GM19397 (cell line): ENCODE data around the gene MRPL45.

ENCODE experiments used
- ATAC-seq: cut with Tn5 transposase; IDR thresholded peaks from one replicate; pipeline ENCODE4 v1.9.1; 2021; ENCODE audit warnings: mild to moderate bottlenecking, moderate library complexity; ENCODE audit not compliant: unreplicated experiment

The MRPL45 gene

DNA sequence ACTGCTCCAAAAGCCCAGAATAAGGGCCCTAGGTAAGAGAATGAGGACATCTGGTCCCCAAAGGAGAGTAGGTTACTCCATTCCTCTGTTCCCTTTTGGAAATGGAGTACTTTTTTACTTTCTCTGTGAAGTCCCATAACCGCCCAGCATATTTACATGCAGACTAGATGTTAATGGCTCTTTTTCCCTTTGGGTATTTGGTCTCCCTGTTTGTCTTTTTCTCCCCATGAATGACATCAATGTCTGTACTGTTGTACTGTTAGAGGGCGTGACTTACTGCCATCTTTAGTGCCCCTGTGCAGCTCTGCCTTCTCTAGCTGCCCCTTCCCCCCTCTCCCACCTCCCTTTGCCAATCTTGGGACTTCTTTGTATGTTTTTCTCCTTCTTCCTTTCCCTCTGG, 27.8 kb downstream of the MRPL45 start:
- no peak for ATAC-seq

DNA sequence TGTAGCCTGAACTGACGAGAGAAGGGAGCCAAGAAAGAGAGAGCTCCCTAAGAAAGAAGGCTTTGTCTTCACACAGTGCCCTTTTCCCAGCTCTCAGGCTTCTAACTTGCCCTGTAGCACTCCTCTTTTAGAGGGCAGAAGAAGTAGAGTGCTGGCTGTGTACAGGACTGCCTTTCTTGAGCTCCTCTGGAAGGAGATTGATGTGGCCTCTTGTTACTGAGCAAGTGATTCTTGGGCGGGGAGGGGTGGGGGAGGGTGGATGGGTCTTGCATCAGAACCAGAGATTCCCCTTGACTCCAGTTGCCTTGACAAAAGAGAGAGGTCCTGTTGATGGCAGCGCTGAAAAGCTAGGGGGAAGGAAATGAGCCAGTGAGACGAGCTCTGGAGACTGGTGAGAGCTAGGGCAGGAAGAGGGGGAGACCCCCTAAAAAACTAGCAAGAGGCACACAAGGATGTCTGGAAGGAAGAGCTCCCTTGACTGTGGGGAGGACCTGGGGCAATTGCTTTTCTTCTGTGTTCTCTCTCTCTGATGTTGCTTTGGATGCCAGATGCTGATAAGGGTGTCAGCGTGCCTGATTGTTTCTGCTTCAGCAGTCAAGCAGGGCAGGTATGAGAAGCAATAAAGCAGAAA, 28.4 kb downstream of the MRPL45 start:
- no peak for ATAC-seq

DNA sequence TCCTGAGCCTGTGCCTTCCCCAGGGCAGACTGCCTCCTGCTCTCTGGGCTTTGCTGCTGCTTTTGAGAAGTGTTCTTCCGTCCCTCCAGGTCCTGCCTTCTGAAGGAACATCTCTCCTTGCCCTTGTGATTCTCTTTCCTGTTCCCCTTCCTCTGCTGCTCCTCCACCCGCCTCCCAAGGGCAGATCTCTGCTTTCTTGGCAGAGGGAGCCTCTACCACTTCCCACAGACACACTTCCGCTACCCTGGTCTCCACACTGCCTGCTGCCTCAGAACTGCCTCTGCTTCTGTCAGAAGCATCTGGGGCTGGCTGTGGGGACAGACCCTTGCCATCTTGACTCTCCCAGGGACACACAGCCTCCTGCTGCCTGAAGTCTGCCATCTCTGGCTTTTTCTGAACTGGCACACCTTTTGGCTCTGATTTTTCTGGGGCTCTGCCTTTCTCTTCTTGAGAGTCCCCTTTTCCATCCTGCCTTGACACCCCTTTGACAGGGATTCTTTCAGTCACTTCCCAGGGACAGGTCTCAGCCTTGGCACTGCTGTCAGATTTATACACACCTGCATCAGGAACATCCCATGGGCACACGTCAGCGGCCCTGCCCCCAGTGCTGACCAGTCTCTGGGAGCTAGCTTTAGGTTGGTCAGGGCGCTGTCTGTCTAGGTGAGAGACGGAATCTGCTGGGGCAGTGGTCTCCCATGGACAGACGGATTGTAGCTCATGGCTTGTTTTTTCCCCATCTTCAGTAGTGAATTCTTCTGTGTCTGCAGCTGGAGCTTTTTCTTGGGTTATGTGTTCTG, 30.2 kb downstream of the MRPL45 start:
- ATAC-seq: no peak

DNA sequence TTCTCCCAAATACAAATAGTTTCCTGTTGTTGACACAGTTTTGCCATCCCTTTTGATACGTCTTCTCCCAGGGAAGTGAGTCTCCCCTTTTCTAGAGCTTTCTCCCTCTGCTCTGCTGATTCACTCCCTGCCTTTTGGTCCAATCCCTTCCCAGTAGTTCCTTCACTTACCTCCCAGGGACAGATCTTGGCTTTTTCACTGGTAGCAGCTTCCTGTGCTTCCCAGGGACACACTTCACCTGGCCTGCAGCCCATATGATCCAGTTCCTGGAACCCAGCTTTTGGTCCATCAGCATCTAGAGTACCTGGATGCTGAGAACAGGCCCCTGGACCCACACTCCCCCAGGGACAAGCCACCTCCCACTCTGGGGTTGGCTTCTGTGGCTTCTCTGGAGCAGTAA, 31.0 kb downstream of the MRPL45 start:
- no peak for ATAC-seq

DNA sequence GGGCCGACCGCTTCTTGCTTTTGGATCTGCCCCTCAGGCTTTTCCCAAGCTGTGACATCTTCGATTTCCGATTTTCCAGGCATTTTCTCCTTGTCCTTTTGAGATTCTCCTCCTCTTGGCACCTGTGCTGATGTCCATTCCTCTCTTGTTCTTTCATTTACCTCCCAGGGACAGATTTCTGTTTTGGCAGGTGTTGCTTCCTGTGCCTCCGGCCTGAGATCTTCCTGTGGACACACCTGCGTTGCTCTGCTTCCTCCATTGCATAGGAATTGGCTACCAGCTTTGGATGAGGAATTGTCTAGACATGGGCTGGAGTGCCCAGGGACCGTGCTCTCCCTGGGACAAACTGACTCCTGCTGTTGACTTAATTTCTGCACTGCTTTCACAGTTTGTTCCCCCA, 31.7 kb downstream of the MRPL45 start:
- ATAC-seq: no peak

DNA sequence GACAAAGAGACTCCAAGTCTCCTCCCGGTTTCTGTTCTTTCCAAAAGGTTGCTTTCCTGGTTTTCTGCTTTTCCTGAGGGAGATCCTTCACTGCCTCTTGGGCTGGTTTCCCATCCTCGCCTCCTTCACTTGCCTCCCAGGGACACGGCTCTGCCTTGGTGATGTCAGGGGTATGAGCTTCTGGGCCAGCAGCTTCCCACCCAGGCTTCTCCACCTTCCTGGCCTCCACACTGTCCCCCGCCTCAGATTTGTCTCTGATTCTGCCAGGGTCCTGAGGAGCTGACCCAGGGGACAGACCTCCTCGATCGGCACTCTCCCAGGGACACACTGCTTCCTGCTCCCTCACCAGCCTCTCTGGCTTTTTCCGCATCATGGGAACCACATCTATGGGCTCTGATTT, 32.3 kb downstream of the MRPL45 start:
- no peak for ATAC-seq

DNA sequence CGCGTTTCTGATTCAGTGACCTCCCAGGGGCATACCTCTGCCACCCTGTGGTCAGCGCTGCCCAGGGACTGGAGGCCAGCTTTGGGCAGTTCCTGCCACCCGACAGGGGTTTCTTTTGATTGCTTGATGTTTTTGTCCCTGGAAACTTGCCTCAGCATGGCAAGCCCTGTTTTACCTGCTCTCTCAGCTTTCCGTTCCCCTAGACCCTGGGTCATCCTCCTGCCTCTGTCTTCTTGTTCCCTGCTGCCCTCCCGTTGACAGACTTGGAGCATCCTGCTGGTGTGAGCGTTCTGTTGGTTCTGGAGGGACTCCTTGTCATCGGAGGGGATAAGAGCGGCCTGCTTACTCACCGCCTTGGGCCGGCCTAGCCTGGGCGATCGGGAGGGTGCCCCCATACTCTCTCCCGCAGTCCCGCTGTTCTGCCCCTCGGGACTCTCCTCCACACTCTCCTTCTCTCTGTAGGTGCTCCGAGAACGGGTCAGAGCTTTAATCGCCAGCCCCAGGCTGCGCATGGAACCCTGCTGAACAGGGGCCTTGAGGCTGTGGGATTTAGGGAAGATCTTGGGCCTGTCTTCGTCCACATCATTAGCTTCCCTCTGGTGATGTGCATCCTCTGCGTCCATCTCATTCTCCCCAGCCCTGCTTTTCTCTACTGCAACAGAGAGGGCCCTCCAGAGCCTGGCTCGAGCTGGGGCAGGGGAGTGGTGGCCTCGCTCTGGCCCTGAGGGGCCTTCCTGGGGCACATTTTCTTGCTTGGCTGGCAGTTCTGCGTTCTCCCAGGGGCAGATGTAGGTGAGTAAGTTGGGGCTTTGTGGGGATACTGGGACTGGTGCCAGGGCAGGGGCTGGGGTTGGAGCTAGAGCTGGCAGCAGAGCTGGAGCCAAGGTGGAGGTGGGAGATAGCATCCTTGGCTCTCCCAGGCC, 33.1 kb downstream of the MRPL45 start:
- no peak for ATAC-seq

DNA sequence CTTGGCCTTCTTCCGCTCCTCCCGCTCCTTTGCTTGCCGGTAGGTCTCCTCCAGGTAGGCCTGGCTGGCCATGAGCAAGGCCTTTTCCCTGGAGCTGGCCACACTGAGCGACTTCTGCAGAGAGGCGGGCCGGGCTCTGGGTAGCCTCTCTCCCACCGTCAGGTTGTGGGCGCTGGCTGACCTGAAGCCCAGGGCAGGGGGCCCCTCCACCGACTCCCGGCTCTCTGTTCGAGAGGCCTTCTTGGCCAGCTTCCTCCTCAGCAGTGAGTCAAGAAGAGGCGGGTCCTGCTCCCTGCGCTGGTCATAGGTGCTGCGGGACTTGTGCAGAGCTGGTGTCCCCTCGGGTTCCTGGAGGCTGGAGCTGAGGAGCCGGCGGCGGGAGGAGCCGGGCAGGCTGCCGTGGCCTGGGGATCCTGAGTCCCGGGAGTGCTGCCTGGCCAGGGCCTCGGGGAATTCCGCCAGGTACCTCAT, 34.0 kb downstream of the MRPL45 start:
- ATAC-seq: no peak

DNA sequence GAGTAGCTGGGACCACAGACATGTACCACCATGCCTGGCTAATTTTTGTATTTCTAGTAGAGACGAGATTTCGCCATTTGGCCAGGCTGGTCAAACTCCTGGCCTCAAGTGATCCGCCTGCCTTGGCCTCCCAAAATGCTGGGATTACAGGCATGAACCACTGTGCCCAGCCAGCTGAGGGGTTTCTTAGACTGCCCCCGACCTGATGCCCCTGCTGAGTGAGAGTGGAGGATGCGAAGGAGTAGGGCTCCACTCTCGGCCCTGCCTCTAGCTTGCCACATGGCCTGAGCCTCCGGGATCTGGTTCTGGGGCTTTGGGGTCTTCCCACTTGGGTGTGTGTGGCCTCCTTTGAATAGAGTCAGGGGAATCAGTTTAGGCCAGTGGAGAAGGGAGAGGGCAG, 35.8 kb downstream of the MRPL45 start:
- no peak for ATAC-seq

DNA sequence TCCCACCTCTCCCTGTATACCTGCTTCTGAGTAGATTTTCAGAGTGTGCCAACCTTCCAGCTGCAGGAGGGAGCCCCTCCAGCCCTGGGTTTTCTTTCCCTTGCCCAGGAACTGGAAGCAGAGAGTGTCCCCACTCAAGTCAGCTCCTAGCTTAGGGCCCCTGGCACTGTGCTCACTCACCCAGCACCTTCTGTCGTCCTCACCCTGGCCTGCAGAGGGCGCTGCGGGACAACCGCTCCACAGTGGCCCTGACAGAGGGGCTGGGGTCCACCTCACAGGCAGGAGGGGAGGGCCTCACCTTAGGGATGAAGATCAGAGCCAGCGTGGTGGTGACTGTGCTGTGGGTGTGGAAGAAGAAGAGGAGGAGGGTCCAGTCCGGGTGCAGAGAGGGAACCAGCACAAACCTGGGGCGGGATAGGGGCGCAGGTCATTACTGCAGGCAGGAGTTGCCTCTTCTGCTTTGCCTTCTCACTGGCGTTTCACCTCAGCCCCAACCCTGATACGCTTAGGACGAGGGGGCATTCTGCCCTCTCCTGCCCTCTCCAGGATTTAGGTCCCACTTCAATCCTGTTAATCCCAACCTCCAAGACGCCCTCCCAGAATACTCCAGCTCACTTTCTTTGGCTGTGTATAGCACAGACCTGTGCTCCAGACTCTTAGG, 36.8 kb downstream of the MRPL45 start:
- ATAC-seq: no peak

DNA sequence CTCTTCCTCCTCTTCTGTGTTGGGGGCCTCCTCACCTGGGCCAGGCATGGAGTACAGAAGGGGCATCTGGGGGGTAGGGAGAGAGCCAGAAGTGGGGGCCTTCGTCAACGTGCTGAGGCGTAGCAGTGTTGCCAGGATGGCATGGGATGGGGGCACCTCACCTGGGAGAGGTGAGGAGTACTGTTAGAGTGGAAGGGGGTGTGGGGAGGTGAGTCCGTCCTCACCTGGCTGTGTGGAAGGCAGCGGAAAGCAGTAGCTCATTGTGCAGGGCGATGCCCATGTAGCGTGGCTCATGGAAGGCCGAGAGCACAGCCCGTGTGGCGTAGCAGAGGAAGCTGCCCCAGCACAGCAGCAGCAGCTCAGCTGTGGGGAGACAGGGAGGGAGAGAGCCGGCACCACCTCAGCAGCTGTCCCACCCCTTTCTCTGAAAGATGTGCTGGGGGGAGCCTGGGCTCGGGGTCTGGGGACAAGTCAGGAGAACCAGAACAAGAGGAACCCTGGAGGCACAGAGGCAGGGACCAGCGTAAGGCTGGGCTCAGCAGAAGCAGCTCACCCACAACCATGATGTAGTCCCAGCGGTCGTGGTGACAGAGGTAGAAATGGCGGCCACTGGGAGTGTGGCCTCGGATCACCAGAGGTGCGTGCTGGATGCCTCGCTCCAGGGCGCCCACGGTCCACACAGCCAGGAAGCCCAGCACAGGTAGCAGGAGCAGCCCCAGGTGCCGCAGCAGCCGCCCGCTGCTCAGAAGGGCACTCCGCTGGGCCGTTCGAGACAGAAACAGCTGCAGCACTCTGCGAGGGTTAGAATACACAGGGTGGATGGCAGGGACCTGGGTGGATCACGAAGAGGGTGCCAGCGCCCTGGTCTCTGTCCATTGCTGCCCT, 37.8 kb downstream of the MRPL45 start:
- ATAC-seq: no peak

DNA sequence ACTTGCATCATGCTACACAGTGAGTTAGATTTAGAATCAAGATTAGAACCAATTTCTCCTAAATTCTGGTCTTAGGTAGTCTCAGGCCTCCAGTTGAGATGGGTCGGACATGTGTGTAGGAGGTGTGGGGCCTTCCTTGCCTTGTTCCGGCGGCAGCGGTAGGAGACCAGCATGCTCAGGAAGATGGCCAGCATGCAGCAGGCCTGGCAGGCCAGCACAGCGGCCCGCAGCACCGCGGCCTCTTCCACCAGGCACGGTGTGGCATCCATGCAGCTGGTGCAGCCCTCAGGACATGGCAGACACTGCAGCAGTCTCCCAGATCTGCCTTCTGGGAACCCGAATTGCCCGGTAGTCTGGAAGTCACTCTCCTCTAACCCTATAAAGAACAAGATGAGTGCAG, 39.9 kb downstream of the MRPL45 start:
- ATAC-seq: no peak

DNA sequence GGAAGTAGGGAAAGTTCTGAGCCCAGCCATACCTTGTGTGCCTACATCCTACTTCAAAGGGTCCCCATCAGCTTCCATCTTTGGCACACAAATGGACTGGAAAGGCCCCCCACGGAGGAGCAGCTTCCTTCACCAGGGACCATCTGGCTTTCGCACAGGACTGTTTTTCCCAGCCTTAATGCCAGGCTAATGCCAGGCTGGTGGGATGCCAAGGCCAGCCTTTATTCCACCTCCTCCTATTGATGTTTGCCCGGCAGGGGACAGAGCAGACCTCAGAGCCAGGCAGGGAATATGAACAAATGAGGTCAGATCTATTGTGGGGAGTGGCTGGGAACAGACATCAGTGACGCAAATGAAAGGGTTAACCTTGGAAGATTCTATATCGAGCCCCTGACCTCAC, 41.1 kb downstream of the MRPL45 start:
- ATAC-seq: no peak

DNA sequence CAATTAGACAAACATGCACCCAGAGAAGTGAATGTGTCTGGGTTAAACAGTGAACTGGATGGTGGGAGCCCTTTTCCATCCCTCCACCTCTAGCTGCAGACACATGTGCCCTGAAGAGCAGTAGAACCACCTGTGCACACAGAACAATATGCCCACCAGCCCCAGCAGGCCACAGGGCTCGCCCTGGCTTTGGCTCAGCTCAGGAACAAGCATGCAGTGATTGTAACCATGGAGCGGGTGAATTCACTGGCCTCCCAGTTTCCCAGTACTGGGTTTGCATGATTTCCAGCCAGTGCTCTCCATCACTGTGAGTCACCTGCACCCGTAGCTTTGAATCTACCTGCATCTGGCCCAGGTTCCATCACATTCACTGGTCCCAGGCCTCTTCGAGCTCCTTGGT, 41.6 kb downstream of the MRPL45 start:
- no peak for ATAC-seq

DNA sequence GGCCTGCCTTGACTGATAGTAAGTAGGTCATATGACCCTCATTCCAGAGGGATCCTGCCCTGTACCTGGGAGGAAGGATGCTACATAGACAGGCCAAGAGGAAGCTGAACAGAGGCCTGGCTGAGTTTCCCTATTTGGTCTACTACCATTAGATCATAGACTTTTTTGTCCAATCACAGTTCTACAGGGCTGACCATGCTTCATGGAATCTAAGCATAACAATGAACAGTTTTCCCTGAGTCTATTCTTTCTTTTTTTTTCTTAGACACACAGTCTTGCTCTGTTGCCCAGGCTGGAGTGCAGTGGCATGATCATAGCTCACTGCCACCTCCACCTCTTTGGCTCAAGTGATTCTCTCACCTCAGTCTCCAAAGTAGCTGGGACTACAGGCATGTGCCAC, 42.9 kb downstream of the MRPL45 start:
- ATAC-seq: no peak

DNA sequence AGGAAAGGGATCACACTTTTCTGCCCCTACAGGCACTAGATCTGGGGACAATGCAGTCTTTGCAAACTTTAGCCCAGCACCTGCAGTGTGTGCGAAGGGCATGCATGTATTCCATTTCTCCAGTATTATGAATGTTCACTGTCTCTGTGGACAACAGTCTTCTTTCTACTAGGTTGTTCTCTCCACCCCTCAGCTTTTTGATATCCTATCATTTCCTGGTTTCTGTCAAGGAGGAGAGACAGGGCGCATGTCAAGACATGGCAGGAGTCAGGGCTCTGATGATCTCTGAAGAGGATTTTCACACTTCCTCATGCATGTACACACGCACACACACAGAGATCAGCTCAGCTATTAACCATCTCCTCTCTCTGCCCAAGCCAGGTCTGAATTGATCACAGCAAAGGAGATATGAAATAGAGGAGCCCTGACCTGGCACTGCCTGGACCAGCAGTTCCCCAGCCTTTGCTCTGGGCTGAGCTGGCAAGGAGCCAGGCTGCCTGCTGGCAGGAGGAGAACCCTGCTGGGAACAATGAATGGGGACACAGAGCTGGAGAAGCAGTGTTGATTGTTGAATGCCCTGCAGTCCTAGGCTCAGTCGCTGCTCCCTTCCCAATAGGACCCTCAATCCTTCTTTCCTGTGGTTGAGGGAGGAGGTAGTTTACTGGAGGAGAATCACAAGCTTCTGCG, 44.2 kb downstream of the MRPL45 start:
- no peak for ATAC-seq

DNA sequence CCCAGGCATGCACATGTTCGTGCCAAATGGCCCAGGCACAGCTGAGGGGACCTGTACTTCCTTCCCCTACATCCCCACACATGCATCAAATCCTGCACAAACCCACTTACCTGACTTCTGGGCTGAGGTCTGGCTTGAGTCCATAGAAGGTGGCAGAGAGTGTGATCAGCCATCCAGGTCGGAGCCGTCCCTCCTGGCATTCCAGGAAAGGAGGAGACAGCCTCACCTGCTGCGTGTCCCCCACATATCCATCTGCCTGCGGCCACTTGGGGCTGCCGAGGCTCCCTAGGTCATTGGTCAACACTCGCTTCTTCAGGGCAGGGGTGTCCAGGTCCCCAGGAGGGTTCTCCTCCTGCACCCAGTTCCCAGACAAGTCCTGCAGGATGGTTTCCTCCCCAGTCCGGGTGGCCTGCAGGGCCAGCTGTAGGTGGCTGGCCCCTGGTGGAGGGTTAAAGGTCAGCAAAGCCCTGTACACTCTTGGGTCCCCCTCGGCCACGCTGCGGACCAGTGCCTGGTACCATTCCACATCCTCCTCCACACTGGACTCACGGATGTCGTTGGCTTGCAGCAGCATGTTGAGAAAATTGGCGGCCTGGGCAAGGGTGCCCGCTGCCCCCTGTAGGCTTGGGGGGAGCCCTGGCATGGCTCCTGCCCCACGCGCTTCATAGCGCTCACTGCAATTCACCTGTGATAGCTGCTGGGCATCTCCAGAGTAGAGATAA, 46.1 kb downstream of the MRPL45 start:
- no peak for ATAC-seq

DNA sequence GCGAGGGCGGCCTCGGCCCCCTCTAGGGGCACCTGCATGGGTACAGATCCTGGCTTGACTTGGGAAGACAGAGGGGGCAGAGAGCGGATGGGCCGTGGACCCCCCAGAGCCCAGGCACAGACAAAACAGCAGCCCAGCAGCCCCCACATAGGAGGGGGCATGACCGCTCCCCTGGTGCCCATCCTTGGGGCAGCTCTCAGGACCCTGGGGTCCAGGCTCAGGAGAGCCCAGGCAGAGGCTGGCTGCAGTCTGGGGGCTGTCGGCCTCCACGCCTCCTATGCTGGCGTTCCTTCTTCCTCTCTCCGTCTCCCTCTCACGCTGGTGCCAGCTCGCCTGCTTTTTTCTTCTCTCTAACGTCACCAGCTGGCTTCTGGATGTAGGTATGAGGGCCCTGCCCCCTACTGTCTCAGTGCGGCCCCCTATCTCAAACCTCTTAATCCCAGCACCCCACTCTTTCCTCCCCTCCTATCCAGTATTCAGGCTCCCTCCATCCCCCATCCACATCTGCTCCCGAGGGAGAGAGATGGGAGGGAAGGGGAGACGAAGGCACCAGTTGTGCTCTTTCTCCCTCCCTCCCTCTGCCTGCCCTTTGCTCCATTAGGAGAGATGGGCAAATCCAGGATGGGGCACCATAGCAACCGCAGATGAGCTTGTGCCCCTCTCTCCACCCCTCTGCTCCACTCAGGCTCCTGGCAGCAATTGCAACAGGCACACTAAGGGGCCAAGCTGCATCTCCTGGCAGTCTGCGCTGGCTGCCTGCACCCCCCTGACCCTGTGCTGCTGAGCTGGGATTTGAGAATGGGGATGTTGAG, 46.8 kb downstream of the MRPL45 start, which contains the start of gene GPR179:
Gene GPR179 (minus strand): TSS at position 349 of the 812 bp plus-strand sequence. CDS start 167 bp downstream, at position 182.
- ATAC-seq: no peak
